HG03039 (cell line): ENCODE measurements around the gene CD300LB.
"Not testable (repeated sequence)": the region's sequence is repeated elsewhere in the genome, so short reads cannot be mapped to it uniquely, and the experiment has no call there.

Source experiments
- ATAC-seq: cut with Tn5 transposase; IDR thresholded peaks from one replicate; pipeline ENCODE4 v1.9.1; 2021; ENCODE audit warnings: mild to moderate bottlenecking, moderate library complexity; ENCODE audit not compliant: unreplicated experiment

The CD300LB gene

GRCh38 chr17:74526681-74527080, 4.6 kb downstream of the CD300LB start:
- no peak for ATAC-seq

GRCh38 chr17:74525781-74526288, 5.4 kb downstream of the CD300LB start:
- ATAC-seq, result no peak

GRCh38 chr17:74525465-74525725, 5.9 kb downstream of the CD300LB start:
- ATAC-seq, result no peak

- ATAC-seq, result no peak
Measured at GRCh38 chr17:74524653-74525464, 6.4 kb downstream of the CD300LB start.

GRCh38 chr17:74523308-74523707, 8.0 kb downstream of the CD300LB start:
- ATAC-seq, result no peak

GRCh38 chr17:74522381-74523105, 8.7 kb downstream of the CD300LB start:
- no peak for ATAC-seq

- no peak for ATAC-seq
Measured at GRCh38 chr17:74521701-74522201, 9.5 kb downstream of the CD300LB start.

- no peak for ATAC-seq
Measured at GRCh38 chr17:74520790-74521480, 10.3 kb downstream of the CD300LB start.

GRCh38 chr17:74520016-74520434, 11.2 kb downstream of the CD300LB start:
- no peak for ATAC-seq

GRCh38 chr17:74518413-74518981, 12.8 kb downstream of the CD300LB start:
- not testable (repeated sequence) for ATAC-seq

- no peak for ATAC-seq
Measured at GRCh38 chr17:74516561-74517328, 14.5 kb downstream of the CD300LB start.

GRCh38 chr17:74515941-74516340, 15.3 kb downstream of the CD300LB start:
- no peak for ATAC-seq

- no peak for ATAC-seq
Measured at GRCh38 chr17:74514632-74515334, 16.5 kb downstream of the CD300LB start.

- no peak for ATAC-seq
Measured at GRCh38 chr17:74513987-74514631, 17.2 kb downstream of the CD300LB start.

GRCh38 chr17:74512624-74513091, 18.6 kb downstream of the CD300LB start:
- ATAC-seq, result no peak

GRCh38 chr17:74512036-74512435, 19.2 kb downstream of the CD300LB start:
- ATAC-seq, result no peak

- no peak for ATAC-seq
Measured at GRCh38 chr17:74508156-74508555, 23.1 kb downstream of the CD300LB start.

- not testable (repeated sequence) for ATAC-seq
Measured at GRCh38 chr17:74503949-74504348, 27.3 kb downstream of the CD300LB start.

GRCh38 chr17:74502861-74503260, 28.4 kb downstream of the CD300LB start:
- no peak for ATAC-seq
